ENCODE data around the gene LDB2.

The LDB2 gene

GRCh38 chr4:16627999-16628398, 270.4 kb downstream of the LDB2 start:
- no peak for DNase-seq

GRCh38 chr4:16626945-16627344, 271.5 kb downstream of the LDB2 start:
- DNase-seq = no peak

GRCh38 chr4:16622826-16623225, 275.6 kb downstream of the LDB2 start:
- DNase-seq = no peak

- no peak for DNase-seq
These were observed 281.0 kb downstream of the LDB2 start for GRCh38 chr4:16617435-16617834.

- DNase-seq = no peak
These were observed 281.4 kb downstream of the LDB2 start for GRCh38 chr4:16617011-16617410.

- no peak for DNase-seq
These were observed 289.2 kb downstream of the LDB2 start for GRCh38 chr4:16609170-16609758.

- no peak for DNase-seq
These were observed 289.8 kb downstream of the LDB2 start for GRCh38 chr4:16608611-16609125.

- DNase-seq = no peak
These were observed 290.3 kb downstream of the LDB2 start for GRCh38 chr4:16608123-16608522.

GRCh38 chr4:16607241-16608066, 291.0 kb downstream of the LDB2 start:
- no peak for DNase-seq

GRCh38 chr4:16606691-16607090, 291.8 kb downstream of the LDB2 start:
- no peak for DNase-seq

GRCh38 chr4:16603178-16603577, 295.3 kb downstream of the LDB2 start:
- DNase-seq = no peak

GRCh38 chr4:16598597-16599206, 299.7 kb downstream of the LDB2 start:
- DNase-seq = no peak

- DNase-seq = no peak
These were observed 300.4 kb downstream of the LDB2 start for GRCh38 chr4:16597845-16598596.

- no peak for DNase-seq
These were observed 301.0 kb downstream of the LDB2 start for GRCh38 chr4:16597443-16597842.

- DNase-seq = no peak
These were observed 302.2 kb downstream of the LDB2 start for GRCh38 chr4:16596267-16596666.

- no peak for DNase-seq
These were observed 304.3 kb downstream of the LDB2 start for GRCh38 chr4:16594128-16594527.

- DNase-seq = no peak
These were observed 305.1 kb downstream of the LDB2 start for GRCh38 chr4:16593386-16593785.

GRCh38 chr4:16591272-16591826, 307.1 kb downstream of the LDB2 start:
- DNase-seq = no peak

GRCh38 chr4:16590797-16591196, 307.6 kb downstream of the LDB2 start:
- DNase-seq = no peak

- no peak for DNase-seq
These were observed 309.8 kb downstream of the LDB2 start for GRCh38 chr4:16588651-16589050.

- DNase-seq = no peak
These were observed 310.3 kb downstream of the LDB2 start for GRCh38 chr4:16588149-16588548.

- no peak for DNase-seq
These were observed 313.4 kb downstream of the LDB2 start for GRCh38 chr4:16585053-16585452.

GRCh38 chr4:16583764-16584163, 314.7 kb downstream of the LDB2 start:
- DNase-seq = no peak

Data from inflammatory macrophage treated with lipopolysaccharide for 4 hours (primary cell).